HepG2 (cell line): ENCODE data around the gene PRSS3. TPM values are rescaled to one million over a fixed set of nuclear protein-coding genes. Genes with fewer than 3 reads are reported as not detected.

Source experiments
- ATAC-seq: fragments of 200-7000 bp; cut with Tn5 transposase; 3 replicates; pipeline ENCODE4 v1.9.1; 2020; ENCODE audit warnings: mild to moderate bottlenecking, moderate library complexity
- BruUV-seq: library from RNA; stranded (reverse); fragments of 400-500 nt; replicated peaks from 2 replicates; lab custom pipeline; 2021; lab: Mats Ljungman, UMichigan
- CTCF ChIA-PET: fragments of 300-600 bp; formaldehyde crosslinking; extraction: SDS; loops from one replicate; lab custom pipeline; 2021; ENCODE audit warnings: low total read pairs, inconsistent platforms, low intra/inter-chr PET ratio; lab: Yijun Ruan, JAX
- POLR2A ChIA-PET: fragments of 350-600 bp; sonication (Branson Sonifier 250); formaldehyde crosslinking; loops from one replicate; lab custom pipeline; 2020; ENCODE audit warnings: antibody characterized with exemption, inconsistent platforms; lab: Yijun Ruan, JAX
- DNase-seq: peaks from one replicate; pipeline ENCODE4 v3.0.0-alpha.2; 2015; ENCODE audit warnings: low spot score
- FAIRE-seq: peaks from 3 replicates; lab custom pipeline; 2011; peaks lifted over from hg19 to GRCh38; lab: Jason Lieb, UNC
- H2AFZ ChIP-seq: one replicate; pipeline ENCODE4 v1.6.1; 2011; ENCODE audit warnings: low read length, inconsistent platforms
- H3K27ac ChIP-seq: fragments of 300-600 bp; 3 replicates; pipeline ENCODE4 v1.8.0; 2011; ENCODE audit warnings: mixed run types, mild to moderate bottlenecking, mixed read lengths, low read length, inconsistent platforms; ENCODE audit not compliant: insufficient read depth; ENCODE audit errors: extremely low read length
- H3K27me3 ChIP-seq, 2 experiments: fragments of 200-600 bp in 1 of 2; 2 replicates in 1 of 2; 3 replicates in 1 of 2; pipeline versions ENCODE4 v1.6.0 to v1.8.0; 2011; ENCODE audit warnings: low read length in 2 of 2, mild to moderate bottlenecking in 2 of 2, moderate library complexity in 2 of 2, inconsistent platforms in 1 of 2; ENCODE audit not compliant: insufficient read depth in 2 of 2, control insufficient read depth in 1 of 2
- H3K36me3 ChIP-seq, 2 experiments: fragments of 200-600 bp in 1 of 2; replicated peaks in 1 of 2; 2 replicates in 1 of 2; 3 replicates in 1 of 2; pipeline versions ENCODE4 v1.5.1 to v1.8.0; 2011; ENCODE audit warnings: low read length in 2 of 2, inconsistent platforms in 1 of 2; ENCODE audit not compliant: insufficient read depth in 2 of 2, control insufficient read depth in 1 of 2
- H3K4me1 ChIP-seq: 2 replicates; pipeline ENCODE4 v1.5.1; 2012; ENCODE audit warnings: low read length, inconsistent platforms; ENCODE audit not compliant: insufficient read depth
- H3K4me2 ChIP-seq: 2 replicates; pipeline ENCODE4 v1.6.0; 2011; ENCODE audit warnings: low read depth, low read length, inconsistent platforms
- H3K4me3 ChIP-seq, 3 experiments: fragments of 200-600 bp in 1 of 3; sonication (generic), shearing (Covaris generic) in 1 of 3; replicated peaks in 1 of 3; 2 replicates each; pipeline ENCODE4 v1.5.1; 2011 to 2016; ENCODE audit warnings: low read length in 3 of 3, inconsistent platforms in 2 of 3, low read depth in 2 of 3, mild to moderate bottlenecking in 2 of 3, control low read depth in 1 of 3, mixed read lengths in 1 of 3; ENCODE audit not compliant: insufficient read depth in 1 of 3
- H3K79me2 ChIP-seq: one replicate; pipeline ENCODE4 v1.6.1; 2011; ENCODE audit warnings: low read length, inconsistent platforms; ENCODE audit not compliant: insufficient read depth
- H3K9ac ChIP-seq: 2 replicates; pipeline ENCODE4 v1.6.0; 2011; ENCODE audit warnings: mild to moderate bottlenecking, low read depth, low read length, inconsistent platforms; ENCODE audit not compliant: insufficient read depth
- H3K9me3 ChIP-seq: 2 replicates; pipeline ENCODE4 v1.5.1; 2012; ENCODE audit warnings: mild to moderate bottlenecking, low read length
- H4K20me1 ChIP-seq: 2 replicates; pipeline ENCODE4 v1.6.0; 2011; ENCODE audit warnings: inconsistent platforms, mild to moderate bottlenecking, low read length, moderate library complexity; ENCODE audit not compliant: insufficient read depth
- ARNT ChIP-seq: fragments of 450-650 bp; IDR thresholded peaks from 2 replicates; pipeline ENCODE4 v1.6.1; 2017
- MYNN ChIP-seq: sonication (generic); formaldehyde crosslinking; IDR thresholded peaks from 2 replicates; pipeline ENCODE4 v1.4.0; 2020; ENCODE audit warnings: mild to moderate bottlenecking, low read depth, missing genetic modification reagents
- NCOA2 ChIP-seq: sonication (generic); formaldehyde crosslinking; IDR thresholded peaks from 2 replicates; pipeline ENCODE4 v1.8.0; 2022; ENCODE audit warnings: inconsistent platforms
- PAX8 ChIP-seq: sonication (generic); formaldehyde crosslinking; IDR thresholded peaks from 2 replicates; pipeline ENCODE4 v1.8.0; 2022; ENCODE audit warnings: mild to moderate bottlenecking, missing genetic modification reagents, borderline replicate concordance
- PTBP1 ChIP-seq: fragments of 200-400 bp; formaldehyde crosslinking; IDR thresholded peaks from 2 replicates; pipeline ENCODE4 v1.6.1; 2018; ENCODE audit warnings: low read length, low read depth; ENCODE audit not compliant: poor library complexity, severe bottlenecking
- REL ChIP-seq: sonication (generic); formaldehyde crosslinking; conservative IDR thresholded peaks from 2 replicates; pipeline ENCODE4 v1.8.0; 2022; ENCODE audit warnings: mild to moderate bottlenecking, missing genetic modification reagents, moderate library complexity
- SP5 ChIP-seq: IDR thresholded peaks from 2 replicates; pipeline ENCODE4 v1.6.1; 2016; ENCODE audit warnings: low read depth, borderline replicate concordance
- SRSF1 ChIP-seq: fragments of 200-400 bp; formaldehyde crosslinking; optimal IDR thresholded peaks from 2 replicates; pipeline ENCODE3; 2017; ENCODE audit warnings: mild to moderate bottlenecking, low read depth, low read length, moderate library complexity
- TCF12 ChIP-seq, 2 experiments: fragments of 450-650 bp in 1 of 2; sonication (generic) in 1 of 2; formaldehyde crosslinking in 1 of 2; IDR thresholded peaks; 2 replicates each; pipeline versions ENCODE4 v1.6.1 to v1.8.0; 2017 to 2022; ENCODE audit warnings: antibody characterized with exemption in 1 of 2, mild to moderate bottlenecking in 1 of 2, missing genetic modification reagents in 1 of 2, moderate library complexity in 1 of 2
- ZNF3 ChIP-seq: IDR thresholded peaks from 2 replicates; pipeline ENCODE4 v1.7.0; 2017; ENCODE audit warnings: inconsistent platforms
- ZNF564 ChIP-seq: sonication (generic); formaldehyde crosslinking; IDR thresholded peaks from 2 replicates; pipeline ENCODE4 v1.8.1; 2023; ENCODE audit warnings: mild to moderate bottlenecking, missing genetic modification reagents
- ZNF761 ChIP-seq: sonication (generic); formaldehyde crosslinking; conservative IDR thresholded peaks from 2 replicates; pipeline ENCODE4 v1.4.0; 2020; ENCODE audit warnings: mild to moderate bottlenecking, missing genetic modification reagents
- WGBS: methylation state at CpG from one replicate; pipeline ENCODE4 v1.1.6; 2017; ENCODE audit warnings: low lambda C conversion rate; 5-methylcytosine and 5-hydroxymethylcytosine counted together
- in situ Hi-C: cut with HindIII; loops from 2 replicates; pipeline ENCODE4 v1.10.0; 2017; ENCODE audit warnings: low pct_unique_long_range_greater_than_20kb; ENCODE audit not compliant: extremely low pct_ligation_motif_present
- intact Hi-C: fragments of 100-400 bp; cut with micrococcal nuclease; formaldehyde crosslinking; loops from one replicate; pipeline ENCODE4 v1.10.0; 2022; ENCODE audit not compliant: unreplicated experiment
- polyA plus RNA-seq, 8 experiments: library from polyadenylated mRNA; depleted of rRNA in 3 of 8; stranded (reverse) in 7 of 8; unstranded in 1 of 8; fragments of >200 nt; fragmentation: Illumina TruSeq in 4 of 8; extraction: Trizol in 4 of 8; gene quantifications; 2 replicates each; pipeline versions ENCODE4 v1.2.1 to v1.2.3, GENCODE V29; 2011 to 2016; ENCODE audit warnings: low read depth in 4 of 8, missing spikeins in 1 of 8, mixed read lengths in 1 of 8; ENCODE audit not compliant: insufficient read depth in 1 of 8
- total RNA-seq, 5 experiments: library from RNA; depleted of rRNA; stranded (reverse); fragments of >200 nt; fragmentation: Illumina TruSeq; extraction: Trizol; gene quantifications; 2 replicates each; pipeline ENCODE4 v1.2.3, GENCODE V29; 2016; ENCODE audit warnings: low read depth in 1 of 5
- TF ChIP-seq, protein P1 (sequence below): sonication (generic); formaldehyde crosslinking; conservative IDR thresholded peaks from 2 replicates; pipeline ENCODE4 v1.4.0; 2020; ENCODE audit warnings: mild to moderate bottlenecking, missing genetic modification reagents, moderate library complexity
- TF ChIP-seq, protein P2 (sequence below): IDR thresholded peaks from 2 replicates; pipeline ENCODE4 v1.6.1; 2016

Gene PRSS3
- total and polyA plus RNA-seq, 2 of the 13 experiments (the other 11 are each of a cell fraction or from before 2014, with no cell fraction given) = not detected

DNA sequence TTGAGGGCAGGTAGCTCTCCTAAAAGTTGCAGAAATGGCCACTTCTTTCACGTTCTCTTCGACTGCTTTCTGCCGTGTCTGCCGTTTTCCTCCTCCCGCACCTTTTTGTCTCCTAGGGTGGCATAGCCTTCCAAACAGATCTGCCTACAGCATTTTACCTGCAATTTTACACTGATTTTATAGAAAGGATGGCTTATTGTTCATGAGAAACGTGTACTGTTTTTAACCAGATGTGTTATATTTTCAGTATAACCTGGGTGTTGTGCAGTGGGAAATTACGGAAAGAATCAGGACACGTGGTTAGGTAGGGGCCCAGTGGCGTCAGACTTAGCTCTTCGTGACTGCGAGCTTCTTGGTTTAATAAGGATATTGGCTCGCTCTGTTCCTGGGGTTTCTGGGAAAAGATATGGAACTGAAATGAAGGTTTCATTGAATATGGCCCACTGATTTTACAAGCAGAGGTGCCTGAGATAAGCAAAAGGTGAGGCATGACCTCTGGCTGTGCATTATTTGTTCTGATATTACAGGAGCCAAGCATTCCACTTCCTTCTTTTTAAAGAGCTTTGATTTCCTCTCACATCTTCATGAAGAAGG, 43.7 kb upstream of the PRSS3 start:
- in situ Hi-C loops = no loop called here
- no peak overlapping the region for H3K27ac ChIP-seq
- WGBS = 29% methylated on average over 12 of the region's 12 CpGs
- H3K4me1 ChIP-seq = peaks cover 28% of the 10 kb centered on the region
- CTCF ChIA-PET = no interaction called here
- no TSS peak for BruUV-seq
- H3K4me2 ChIP-seq = peak overlapping the region; percentile 63
- no peaks in the 10 kb centered on the region for H4K20me1 ChIP-seq
- H3K9me3 ChIP-seq = no peaks in the 10 kb centered on the region
- intact Hi-C loops = no loop called here
- peak overlapping the region in 2 of 3 experiments; percentile 17 to 18; a peak in 1 of 6 replicates for H3K4me3 ChIP-seq
- TF ChIP-seq PTBP1 = no peak
- no peak for TF ChIP-seq PAX8
- TF ChIP-seq ZNF761 (CRISPR knock-in tag) = no peak
- no peak for TF ChIP-seq MYNN
- no peak for TF ChIP-seq ZNF564 (CRISPR knock-in tag)
- no peaks in the 10 kb centered on the region for H3K79me2 ChIP-seq
- FAIRE-seq (no peak), DNase-seq (no peak), ATAC-seq (no peak)
- H3K27me3 ChIP-seq = 0 out of 5 replicates have a peak, but pooled peaks cover 0 to 1% of the 10 kb centered on the region in 2 experiments
- H2AFZ ChIP-seq = no peak overlapping the region
- H3K36me3 ChIP-seq = no peaks in the 10 kb centered on the region
- no peak overlapping the region for H3K9ac ChIP-seq
- POLR2A ChIA-PET = no interaction called here

DNA sequence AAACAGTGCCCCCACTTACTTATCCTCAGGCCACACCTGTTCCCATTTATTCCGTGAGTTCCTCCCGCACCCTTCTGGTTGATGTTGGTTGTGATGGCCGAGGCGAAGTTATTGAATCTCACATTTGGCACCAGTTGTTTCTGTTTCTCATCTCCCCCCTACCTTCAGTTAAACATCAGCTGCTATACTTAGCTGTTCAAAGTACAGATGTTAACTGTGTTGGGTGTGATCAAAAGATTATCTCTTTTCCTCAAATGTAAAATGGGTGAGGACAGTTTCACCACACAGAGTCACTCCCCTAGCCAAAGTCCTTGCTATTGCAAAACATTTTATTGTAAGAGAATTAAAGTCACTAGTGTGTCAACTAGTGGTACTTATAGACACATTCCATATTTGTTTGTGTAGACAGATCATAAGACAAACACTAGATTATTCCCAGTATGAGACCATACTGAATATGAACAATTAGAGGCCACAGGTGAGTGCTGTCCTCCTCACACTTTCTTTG, 43.2 kb upstream of the PRSS3 start:
- Histone ChIP-seq H3K79me2 (no peaks in the 10 kb centered on the region), H3K4me2 (peak overlapping the region; percentile 63), H3K36me3 (no peaks in the 10 kb centered on the region), H3K4me1 (peaks cover 28% of the 10 kb centered on the region), H3K9me3 (no peaks in the 10 kb centered on the region), H3K9ac (no peak overlapping the region), H3K27ac (no peak overlapping the region), H4K20me1 (no peaks in the 10 kb centered on the region), H2AFZ (no peak overlapping the region), H3K27me3 (0 out of 5 replicates have a peak, but pooled peaks cover 0 to 1% of the 10 kb centered on the region in 2 experiments), H3K4me3 (peak overlapping the region in 1 of 3 experiments; percentile 17; a peak in 1 of 6 replicates)
- ChIA-PET POLR2A (no interaction called here), CTCF (no interaction called here)
- 0% methylated on average over 4 of the region's 4 CpGs for WGBS
- no TSS peak for BruUV-seq
- intact Hi-C loops (no loop called here), in situ Hi-C loops (no loop called here)
- peak; percentile 76 for DNase-seq
- peak; percentile 77 for ATAC-seq
- FAIRE-seq = peak; percentile 12
- no peak for TF ChIP-seq ARNT
- no peak for TF ChIP-seq SRSF1
- TF ChIP-seq ZNF3 (CRISPR knock-in tag) = no peak
- no peak for TF ChIP-seq TCF12 (IDR thresholded peaks at IDR 0.05)
- no peak for TF ChIP-seq TCF12 (CRISPR knock-in tag; IDR thresholded peaks at IDR 0.05)
- peak; percentile 31; the same call in 1 of the 2 replicates for TF ChIP-seq NCOA2 (CRISPR knock-in tag)
- TF ChIP-seq SP5 (CRISPR knock-in tag) = peak; percentile 40; the same call in 1 of the 2 replicates
- no peak for TF ChIP-seq REL
- TF ChIP-seq, protein P1, sequence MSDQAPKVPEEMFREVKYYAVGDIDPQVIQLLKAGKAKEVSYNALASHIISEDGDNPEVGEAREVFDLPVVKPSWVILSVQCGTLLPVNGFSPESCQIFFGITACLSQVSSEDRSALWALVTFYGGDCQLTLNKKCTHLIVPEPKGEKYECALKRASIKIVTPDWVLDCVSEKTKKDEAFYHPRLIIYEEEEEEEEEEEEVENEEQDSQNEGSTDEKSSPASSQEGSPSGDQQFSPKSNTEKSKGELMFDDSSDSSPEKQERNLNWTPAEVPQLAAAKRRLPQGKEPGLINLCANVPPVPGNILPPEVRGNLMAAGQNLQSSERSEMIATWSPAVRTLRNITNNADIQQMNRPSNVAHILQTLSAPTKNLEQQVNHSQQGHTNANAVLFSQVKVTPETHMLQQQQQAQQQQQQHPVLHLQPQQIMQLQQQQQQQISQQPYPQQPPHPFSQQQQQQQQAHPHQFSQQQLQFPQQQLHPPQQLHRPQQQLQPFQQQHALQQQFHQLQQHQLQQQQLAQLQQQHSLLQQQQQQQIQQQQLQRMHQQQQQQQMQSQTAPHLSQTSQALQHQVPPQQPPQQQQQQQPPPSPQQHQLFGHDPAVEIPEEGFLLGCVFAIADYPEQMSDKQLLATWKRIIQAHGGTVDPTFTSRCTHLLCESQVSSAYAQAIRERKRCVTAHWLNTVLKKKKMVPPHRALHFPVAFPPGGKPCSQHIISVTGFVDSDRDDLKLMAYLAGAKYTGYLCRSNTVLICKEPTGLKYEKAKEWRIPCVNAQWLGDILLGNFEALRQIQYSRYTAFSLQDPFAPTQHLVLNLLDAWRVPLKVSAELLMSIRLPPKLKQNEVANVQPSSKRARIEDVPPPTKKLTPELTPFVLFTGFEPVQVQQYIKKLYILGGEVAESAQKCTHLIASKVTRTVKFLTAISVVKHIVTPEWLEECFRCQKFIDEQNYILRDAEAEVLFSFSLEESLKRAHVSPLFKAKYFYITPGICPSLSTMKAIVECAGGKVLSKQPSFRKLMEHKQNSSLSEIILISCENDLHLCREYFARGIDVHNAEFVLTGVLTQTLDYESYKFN (CRISPR knock-in tag) = peak; percentile 57
- TF ChIP-seq, protein P2, sequence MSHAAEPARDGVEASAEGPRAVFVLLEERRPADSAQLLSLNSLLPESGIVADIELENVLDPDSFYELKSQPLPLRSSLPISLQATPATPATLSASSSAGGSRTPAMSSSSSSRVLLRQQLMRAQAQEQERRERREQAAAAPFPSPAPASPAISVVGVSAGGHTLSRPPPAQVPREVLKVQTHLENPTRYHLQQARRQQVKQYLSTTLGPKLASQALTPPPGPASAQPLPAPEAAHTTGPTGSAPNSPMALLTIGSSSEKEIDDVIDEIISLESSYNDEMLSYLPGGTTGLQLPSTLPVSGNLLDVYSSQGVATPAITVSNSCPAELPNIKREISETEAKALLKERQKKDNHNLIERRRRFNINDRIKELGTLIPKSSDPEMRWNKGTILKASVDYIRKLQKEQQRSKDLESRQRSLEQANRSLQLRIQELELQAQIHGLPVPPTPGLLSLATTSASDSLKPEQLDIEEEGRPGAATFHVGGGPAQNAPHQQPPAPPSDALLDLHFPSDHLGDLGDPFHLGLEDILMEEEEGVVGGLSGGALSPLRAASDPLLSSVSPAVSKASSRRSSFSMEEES (CRISPR knock-in tag) = 0 out of 2 replicates have a peak, but pooled peaks have one; percentile 18
